GM12878 (cell line): ENCODE measurements around the gene JDP2. TPM values are rescaled to one million over a fixed set of nuclear protein-coding genes. Genes with fewer than 3 reads are reported as not detected.

Experiments
- ATAC-seq: fragments of 200-7000 bp; cut with Tn5 transposase; 3 replicates; pipeline ENCODE4 v1.9.1; 2020; ENCODE audit warnings: mild to moderate bottlenecking, moderate library complexity
- BruUV-seq: library from RNA; stranded (reverse); fragments of 400-500 nt; replicated peaks from 2 replicates; lab custom pipeline; 2021; lab: Mats Ljungman, UMichigan
- CTCF ChIA-PET: fragments of 300-600 bp; sonication (Branson Sonifier 250); formaldehyde crosslinking; extraction: SDS; loops from one replicate; lab custom pipeline; 2021; ENCODE audit warnings: inconsistent platforms; lab: Yijun Ruan, JAX
- POLR2A ChIA-PET: fragments of 350-600 bp; formaldehyde crosslinking; extraction: SDS; loops from one replicate; lab custom pipeline; 2021; ENCODE audit warnings: inconsistent platforms; lab: Charles Lee
- RAD21 ChIA-PET: fragments of 300-600 bp; sonication (Branson Sonifier 250); formaldehyde crosslinking; loops from one replicate; lab custom pipeline; 2023; ENCODE audit warnings: antibody characterized with exemption; ENCODE audit not compliant: unreplicated experiment; lab: Charles Lee
- SMC1A ChIA-PET: fragments of 300-600 bp; sonication (Branson Sonifier 250); formaldehyde crosslinking; loops from one replicate; lab custom pipeline; 2023; ENCODE audit not compliant: unreplicated experiment, uncharacterized antibody; lab: Charles Lee
- DNase-seq: peaks from one replicate; pipeline ENCODE4 v3.0.0-alpha.2; 2011; ENCODE audit warnings: low read depth, low spot score
- FAIRE-seq: peaks from 3 replicates; lab custom pipeline; 2011; peaks lifted over from hg19 to GRCh38; lab: Jason Lieb, UNC
- H2AFZ ChIP-seq: 2 replicates; pipeline ENCODE4 v1.6.0; 2011; ENCODE audit warnings: low read depth, low read length, control low read depth; ENCODE audit not compliant: control insufficient read depth
- H3K27ac ChIP-seq: 2 replicates; pipeline ENCODE4 v1.5.1; 2011; ENCODE audit warnings: control low read depth; ENCODE audit not compliant: control insufficient read depth, insufficient read depth
- H3K27me3 ChIP-seq, 2 experiments: replicated peaks in 1 of 2; 2 replicates each; pipeline versions ENCODE4 v1.6.0 to v1.6.1; 2011; ENCODE audit warnings: low read length in 1 of 2; ENCODE audit not compliant: control insufficient read depth in 2 of 2, insufficient read depth in 2 of 2
- H3K36me3 ChIP-seq, 2 experiments: 2 replicates each; pipeline ENCODE4 v1.5.1; 2011; ENCODE audit warnings: low read length in 1 of 2; ENCODE audit not compliant: control insufficient read depth in 2 of 2, insufficient read depth in 2 of 2
- H3K4me1 ChIP-seq: 2 replicates; pipeline ENCODE4 v1.6.1; 2011; ENCODE audit warnings: mild to moderate bottlenecking, low read length, moderate library complexity, mixed read lengths; ENCODE audit not compliant: control insufficient read depth, insufficient read depth
- H3K4me2 ChIP-seq: 2 replicates; pipeline ENCODE4 v1.6.0; 2011; ENCODE audit warnings: control low read depth; ENCODE audit not compliant: control insufficient read depth, insufficient read depth
- H3K4me3 ChIP-seq: fragments of 200-600 bp; sonication (generic); 2 replicates; pipeline ENCODE4 v1.5.1; 2016
- H3K79me2 ChIP-seq: 2 replicates; pipeline ENCODE4 v1.6.0; 2011; ENCODE audit warnings: low read length; ENCODE audit not compliant: control insufficient read depth, insufficient read depth
- H3K9ac ChIP-seq: 2 replicates; pipeline ENCODE4 v1.8.0; 2011; ENCODE audit warnings: low read length, control low read depth, mixed read lengths; ENCODE audit not compliant: control insufficient read depth, insufficient read depth
- H3K9me3 ChIP-seq: replicated peaks from 3 replicates; pipeline ENCODE4 v1.5.1; 2011; ENCODE audit warnings: mild to moderate bottlenecking, low read length; ENCODE audit not compliant: control insufficient read depth, insufficient read depth
- H4K20me1 ChIP-seq: 2 replicates; pipeline ENCODE4 v1.6.0; 2011; ENCODE audit not compliant: control insufficient read depth, insufficient read depth
- CBX5 ChIP-seq: sonication (generic); IDR thresholded peaks from 2 replicates; pipeline ENCODE4 v1.6.1; 2016; ENCODE audit warnings: low read depth, moderate library complexity, mild to moderate bottlenecking, inconsistent platforms
- FOXK2 ChIP-seq: fragments of 450-650 bp; IDR thresholded peaks from 2 replicates; pipeline ENCODE4 v1.6.1; 2017; ENCODE audit warnings: mild to moderate bottlenecking, moderate library complexity
- HCFC1 ChIP-seq: fragments of 150-350 bp; IDR thresholded peaks from 2 replicates; pipeline ENCODE4 v1.6.1; 2014; ENCODE audit warnings: low read length
- POLR2A ChIP-seq: IDR thresholded peaks from 2 replicates; pipeline ENCODE4 v1.6.1; 2011; ENCODE audit warnings: low read depth, mild to moderate bottlenecking, low read length
- RAD21 ChIP-seq: IDR thresholded peaks from 2 replicates; pipeline ENCODE4 v1.6.1; 2011; ENCODE audit warnings: mild to moderate bottlenecking, low read depth, low read length, moderate library complexity; ENCODE audit not compliant: insufficient read depth
- SMAD1 ChIP-seq: fragments of 450-650 bp; IDR thresholded peaks from 2 replicates; pipeline ENCODE4 v1.6.1; 2018; ENCODE audit warnings: mild to moderate bottlenecking, low read depth; ENCODE audit not compliant: partially characterized antibody
- SRF ChIP-seq, 2 experiments: IDR thresholded peaks; 2 replicates each; pipeline ENCODE4 v1.6.1; 2011; ENCODE audit warnings: low read depth in 2 of 2, low read length in 2 of 2, mild to moderate bottlenecking in 1 of 2, moderate library complexity in 1 of 2
- TCF12 ChIP-seq: IDR thresholded peaks from 2 replicates; pipeline ENCODE4 v1.6.1; 2011; ENCODE audit warnings: low read depth, mild to moderate bottlenecking, low read length
- WGBS: methylation state at CpG from one replicate; pipeline ENCODE4 v1.1.6; 2016; ENCODE audit warnings: low lambda C conversion rate; ENCODE audit not compliant: insufficient replicate concordance, insufficient coverage; ENCODE audit errors: missing lambda C conversion rate; 5-methylcytosine and 5-hydroxymethylcytosine counted together
- in situ Hi-C: fragments of 300-500 bp; cut with MboI; formaldehyde crosslinking; loops from 9 replicates; pipeline ENCODE4 v1.14.3; 2018; ENCODE audit warnings: mixed read lengths
- intact Hi-C: fragments of 100-400 bp; cut with micrococcal nuclease; formaldehyde crosslinking; loops from one replicate; pipeline ENCODE4 v1.14.2; 2022; ENCODE audit not compliant: unreplicated experiment
- polyA plus RNA-seq, 11 experiments: library from polyadenylated mRNA; depleted of rRNA in 4 of 11; unstranded in 6 of 11; stranded (reverse) in 5 of 11; fragments of >200 nt; fragmentation: Nextera tagmentation in 4 of 11; fragmentation: Illumina TruSeq in 1 of 11; extraction: Ambion mirVana in 4 of 11; extraction: Trizol in 1 of 11; gene quantifications; 1 replicate in 1 of 11; 2 replicates in 10 of 11; pipeline versions ENCODE4 v1.2.1 to v1.2.3, GENCODE V29; 2011 to 2016; ENCODE audit warnings: inconsistent platforms in 2 of 11, missing spikeins in 2 of 11, low read depth in 1 of 11
- total RNA-seq, 4 experiments: library from RNA; depleted of rRNA in 3 of 4; stranded (reverse); fragments of >200 nt in 3 of 4; fragmentation: Illumina TruSeq in 1 of 4; extraction: Trizol in 1 of 4; gene quantifications; 2 replicates each; pipeline versions ENCODE4 v1.2.1 to v1.2.3, GENCODE V29; 2013 to 2021

Gene JDP2
- total and polyA plus RNA-seq, 10 of the 15 experiments (the other 5 are each of a cell fraction or from before 2014, with no cell fraction given), result 0.71 to 21.3 (median 11.2) TPM

GRCh38 chr14:75522983-75523318 is 95.1 kb downstream of the JDP2 start:
- SMC1A ChIA-PET, result interaction anchor here (0.6 to 19.9 kb wide), 12 partner anchors 6 to 435 kb away, joined by 3 to 619 read pairs (median 54); partner anchors contain the start of genes ERG28, FLVCR2 and TTLL5
- Histone ChIP-seq H3K27ac (peak overlapping the region; percentile 93), H3K79me2 (peaks cover 90% of the 10 kb centered on the region), H2AFZ (no peak overlapping the region), H3K9ac (peak overlapping the region; percentile 90), H3K9me3 (no peaks in the 10 kb centered on the region; the same call in 2 of the 3 replicates), H4K20me1 (no peaks in the 10 kb centered on the region), H3K4me1 (peaks cover 31% of the 10 kb centered on the region), H3K4me2 (peak overlapping the region; percentile 76), H3K36me3 (peaks cover 4 to 16% of the 10 kb centered on the region in 2 experiments), H3K4me3 (peak overlapping the region; percentile 95), H3K27me3 (no peaks in the 10 kb centered on the region)
- ATAC-seq (no peak), DNase-seq (no peak), FAIRE-seq (no peak)
- 6% methylated on average over 1 of the region's 1 CpG for WGBS
- CTCF ChIA-PET, result interaction anchor here (0.9 to 21.2 kb wide), 8 partner anchors 9 to 131 kb away, joined by 4 to 520 read pairs (median 82); partner anchors contain the start of gene FLVCR2
- intact Hi-C loops (loop anchor here (2.0 to 5.0 kb wide), 3 partner anchors 16 to 138 kb away; partner anchors contain the start of genes ERG28 and TTLL5), in situ Hi-C loops (no loop called here)
- RAD21 ChIA-PET, result interaction anchor here (0.6 to 21.5 kb wide), 11 partner anchors 8 to 436 kb away, joined by 3 to 645 read pairs (median 7); partner anchors contain the start of genes ERG28 and TTLL5
- BruUV-seq, result no TSS peak
- TF ChIP-seq RAD21 (no peak), SRF (IDR thresholded peaks at IDR 0.05; ENCODE audit: low read depth in 2 of 2, low read length in 2 of 2) (no peak), CBX5 (no peak), HCFC1 (no peak), POLR2A (no peak), FOXK2 (no peak), TCF12 (no peak), SMAD1 (no peak)
- POLR2A ChIA-PET, result interaction anchor here (0.5 to 19.7 kb wide), 13 partner anchors 9 to 1799 kb away, joined by 3 to 385 read pairs (median 5); partner anchors contain the start of genes ERG28 and TTLL5

Other genes starting within 250 kb of the JDP2 start
- 0.05 and 0.40 TPM in 2 replicates for gene FOS, start 149.2 kb upstream of the JDP2 start, total RNA-seq (2014; rRNA removed)
- 0.09 and 0.13 TPM in 2 replicates for gene FOS, start 149.2 kb upstream of the JDP2 start, total RNA-seq (2014; rRNA removed; fragmentation: Illumina TruSeq; extraction: Trizol)
- gene FOS, start 149.2 kb upstream of the JDP2 start, total RNA-seq (2021), result 0.43 and 0.64 TPM in 2 replicates
- 0.95 TPM in 2 replicates for gene FOS, start 149.2 kb upstream of the JDP2 start, polyA plus RNA-seq (2011; rRNA removed)
- 0.10 TPM in 1 of 2 replicates, not detected in the other for gene FOS, start 149.2 kb upstream of the JDP2 start, polyA plus RNA-seq (2014; fragmentation: Illumina TruSeq; extraction: Trizol)
- under 1 TPM; 0.02 to 0.13 TPM for gene FOS, start 149.2 kb upstream of the JDP2 start, polyA plus RNA-seq (2014; fragmentation: Nextera tagmentation; extraction: Ambion mirVana)
- gene FOS, start 149.2 kb upstream of the JDP2 start, polyA plus RNA-seq (2014; rRNA removed), result 0.10 and 0.36 TPM in 2 replicates
- gene FOS, start 149.2 kb upstream of the JDP2 start, polyA plus RNA-seq (2016; fragmentation: Nextera tagmentation; extraction: Ambion mirVana), result under 1 TPM; 0.67 to 0.75 TPM
- gene BATF, start 94.4 kb downstream of the JDP2 start, total RNA-seq (2014; rRNA removed), result 153 and 158 TPM in 2 replicates
- gene BATF, start 94.4 kb downstream of the JDP2 start, total RNA-seq (2014; rRNA removed; fragmentation: Illumina TruSeq; extraction: Trizol), result 94.0 and 99.6 TPM in 2 replicates
- gene BATF, start 94.4 kb downstream of the JDP2 start, total RNA-seq (2021), result 99.8 and 107 TPM in 2 replicates
- 53.9 and 98.3 TPM in 2 replicates for gene BATF, start 94.4 kb downstream of the JDP2 start, polyA plus RNA-seq (2011; rRNA removed)
- gene BATF, start 94.4 kb downstream of the JDP2 start, polyA plus RNA-seq (2014; fragmentation: Illumina TruSeq; extraction: Trizol), result 30.7 and 93.4 TPM in 2 replicates
- 10 to 100 TPM in 1 of 2 experiments, 1 to 10 TPM in 1; 10.0 to 30.9 TPM for gene BATF, start 94.4 kb downstream of the JDP2 start, polyA plus RNA-seq (2014; fragmentation: Nextera tagmentation; extraction: Ambion mirVana)
- 147 and 176 TPM in 2 replicates for gene BATF, start 94.4 kb downstream of the JDP2 start, polyA plus RNA-seq (2014; rRNA removed)
- 100 to 1,000 TPM; 133 to 154 TPM for gene BATF, start 94.4 kb downstream of the JDP2 start, polyA plus RNA-seq (2016; fragmentation: Nextera tagmentation; extraction: Ambion mirVana)
- gene FLVCR2, start 150.6 kb downstream of the JDP2 start, total RNA-seq (2014; rRNA removed), result 0.98 and 1.8 TPM in 2 replicates
- gene FLVCR2, start 150.6 kb downstream of the JDP2 start, total RNA-seq (2014; rRNA removed; fragmentation: Illumina TruSeq; extraction: Trizol), result 1.2 and 1.8 TPM in 2 replicates
- gene FLVCR2, start 150.6 kb downstream of the JDP2 start, total RNA-seq (2021), result 1.7 and 3.7 TPM in 2 replicates
- 2.9 and 3.1 TPM in 2 replicates for gene FLVCR2, start 150.6 kb downstream of the JDP2 start, polyA plus RNA-seq (2011; rRNA removed)
- gene FLVCR2, start 150.6 kb downstream of the JDP2 start, polyA plus RNA-seq (2014; fragmentation: Illumina TruSeq; extraction: Trizol), result 1.8 and 2.2 TPM in 2 replicates
- gene FLVCR2, start 150.6 kb downstream of the JDP2 start, polyA plus RNA-seq (2014; fragmentation: Nextera tagmentation; extraction: Ambion mirVana), result under 1 TPM; 0.24 to 0.47 TPM
- gene FLVCR2, start 150.6 kb downstream of the JDP2 start, polyA plus RNA-seq (2014; rRNA removed), result 1.0 and 1.4 TPM in 2 replicates
- 1 to 10 TPM; 1.0 to 1.8 TPM for gene FLVCR2, start 150.6 kb downstream of the JDP2 start, polyA plus RNA-seq (2016; fragmentation: Nextera tagmentation; extraction: Ambion mirVana)
- 14.6 and 15.2 TPM in 2 replicates for gene ERG28, start 232.9 kb downstream of the JDP2 start, total RNA-seq (2014; rRNA removed)
- 19.1 and 21.0 TPM in 2 replicates for gene ERG28, start 232.9 kb downstream of the JDP2 start, total RNA-seq (2014; rRNA removed; fragmentation: Illumina TruSeq; extraction: Trizol)
- gene ERG28, start 232.9 kb downstream of the JDP2 start, total RNA-seq (2021), result 28.0 and 28.5 TPM in 2 replicates
- gene ERG28, start 232.9 kb downstream of the JDP2 start, polyA plus RNA-seq (2011; rRNA removed), result 47.8 and 48.1 TPM in 2 replicates
- gene ERG28, start 232.9 kb downstream of the JDP2 start, polyA plus RNA-seq (2014; fragmentation: Illumina TruSeq; extraction: Trizol), result 48.0 and 59.2 TPM in 2 replicates
- gene ERG28, start 232.9 kb downstream of the JDP2 start, polyA plus RNA-seq (2014; fragmentation: Nextera tagmentation; extraction: Ambion mirVana), result 10 to 100 TPM; 52.6 to 67.0 TPM
- gene ERG28, start 232.9 kb downstream of the JDP2 start, polyA plus RNA-seq (2014; rRNA removed), result 33.9 and 37.0 TPM in 2 replicates
- gene ERG28, start 232.9 kb downstream of the JDP2 start, polyA plus RNA-seq (2016; fragmentation: Nextera tagmentation; extraction: Ambion mirVana), result 10 to 100 TPM; 61.8 to 62.2 TPM
- gene TTLL5, start 233.2 kb downstream of the JDP2 start, total RNA-seq (2014; rRNA removed), result 12.8 and 13.4 TPM in 2 replicates
- gene TTLL5, start 233.2 kb downstream of the JDP2 start, total RNA-seq (2014; rRNA removed; fragmentation: Illumina TruSeq; extraction: Trizol), result 14.2 and 15.4 TPM in 2 replicates
- gene TTLL5, start 233.2 kb downstream of the JDP2 start, total RNA-seq (2021), result 17.4 and 21.4 TPM in 2 replicates
- 12.8 and 13.9 TPM in 2 replicates for gene TTLL5, start 233.2 kb downstream of the JDP2 start, polyA plus RNA-seq (2011; rRNA removed)
- 13.6 and 16.4 TPM in 2 replicates for gene TTLL5, start 233.2 kb downstream of the JDP2 start, polyA plus RNA-seq (2014; fragmentation: Illumina TruSeq; extraction: Trizol)
- 1 to 10 TPM; 3.2 to 5.2 TPM for gene TTLL5, start 233.2 kb downstream of the JDP2 start, polyA plus RNA-seq (2014; fragmentation: Nextera tagmentation; extraction: Ambion mirVana)
- gene TTLL5, start 233.2 kb downstream of the JDP2 start, polyA plus RNA-seq (2014; rRNA removed), result 10.6 and 12.3 TPM in 2 replicates
- 10 to 100 TPM; 20.3 to 25.9 TPM for gene TTLL5, start 233.2 kb downstream of the JDP2 start, polyA plus RNA-seq (2016; fragmentation: Nextera tagmentation; extraction: Ambion mirVana)